ENCODE data around the gene ME3.

The ME3 gene

GRCh38 chr11:86483940-86484794 lies 188.2 kb downstream of the ME3 start:
- in situ Hi-C loops (cut with MboI; ENCODE audit: low pct_unique_long_range_greater_than_20kb, low sequenced_read_pairs): no loop called here
- DNase-seq: no peak

- in situ Hi-C loops (cut with MboI; ENCODE audit: low pct_unique_long_range_greater_than_20kb, low sequenced_read_pairs): no loop called here
- no peak for DNase-seq
Measured at GRCh38 chr11:86483610-86483939, 188.8 kb downstream of the ME3 start.

GRCh38 chr11:86482692-86483091 lies 189.7 kb downstream of the ME3 start:
- in situ Hi-C loops (cut with MboI; ENCODE audit: low pct_unique_long_range_greater_than_20kb, low sequenced_read_pairs): no loop called here

GRCh38 chr11:86481399-86481798 lies 191.0 kb downstream of the ME3 start:
- DNase-seq: no peak
- in situ Hi-C loops (cut with MboI; ENCODE audit: low pct_unique_long_range_greater_than_20kb, low sequenced_read_pairs): no loop called here

More at GRCh38 chr11:86482692-86483091, 189.7 kb downstream of the ME3 start:
- no peak for DNase-seq

GRCh38 chr11:86478348-86478747 lies 194.1 kb downstream of the ME3 start:
- in situ Hi-C loops (cut with MboI; ENCODE audit: low pct_unique_long_range_greater_than_20kb, low sequenced_read_pairs): no loop called here

GRCh38 chr11:86477495-86478155 lies 194.8 kb downstream of the ME3 start:
- DNase-seq: no peak
- in situ Hi-C loops (cut with MboI; ENCODE audit: low pct_unique_long_range_greater_than_20kb, low sequenced_read_pairs): no loop called here

More at GRCh38 chr11:86478348-86478747, 194.1 kb downstream of the ME3 start:
- no peak for DNase-seq

GRCh38 chr11:86476109-86476861 lies 196.1 kb downstream of the ME3 start:
- DNase-seq: no peak
- in situ Hi-C loops (cut with MboI; ENCODE audit: low pct_unique_long_range_greater_than_20kb, low sequenced_read_pairs): no loop called here

GRCh38 chr11:86475027-86475426 lies 197.4 kb downstream of the ME3 start:
- in situ Hi-C loops (cut with MboI; ENCODE audit: low pct_unique_long_range_greater_than_20kb, low sequenced_read_pairs): no loop called here
- DNase-seq: no peak

GRCh38 chr11:86473991-86474833 lies 198.2 kb downstream of the ME3 start:
- DNase-seq: no peak
- in situ Hi-C loops (cut with MboI; ENCODE audit: low pct_unique_long_range_greater_than_20kb, low sequenced_read_pairs): loop anchor here (25.0 kb wide), 1 partner anchor 338 kb away; the partner anchor contains the start of gene PRSS23

- no peak for DNase-seq
- in situ Hi-C loops (cut with MboI; ENCODE audit: low pct_unique_long_range_greater_than_20kb, low sequenced_read_pairs): loop anchor here (25.0 kb wide), 1 partner anchor 343 kb away; the partner anchor contains the start of gene PRSS23
Measured at GRCh38 chr11:86469491-86470388, 202.7 kb downstream of the ME3 start.

GRCh38 chr11:86468169-86468568 lies 204.2 kb downstream of the ME3 start:
- no peak for DNase-seq
- in situ Hi-C loops (cut with MboI; ENCODE audit: low pct_unique_long_range_greater_than_20kb, low sequenced_read_pairs): loop anchor here (25.0 kb wide), 1 partner anchor 344 kb away; the partner anchor contains the start of gene PRSS23

- in situ Hi-C loops (cut with MboI; ENCODE audit: low pct_unique_long_range_greater_than_20kb, low sequenced_read_pairs): loop anchor here (25.0 kb wide), 1 partner anchor 348 kb away; the partner anchor contains the start of gene PRSS23
- DNase-seq: no peak
Measured at GRCh38 chr11:86464509-86465221, 207.8 kb downstream of the ME3 start.

GRCh38 chr11:86463955-86464354 lies 208.5 kb downstream of the ME3 start:
- in situ Hi-C loops (cut with MboI; ENCODE audit: low pct_unique_long_range_greater_than_20kb, low sequenced_read_pairs): loop anchor here (25.0 kb wide), 1 partner anchor 348 kb away; the partner anchor contains the start of gene PRSS23
- DNase-seq: no peak

GRCh38 chr11:86463120-86463519 lies 209.3 kb downstream of the ME3 start:
- in situ Hi-C loops (cut with MboI; ENCODE audit: low pct_unique_long_range_greater_than_20kb, low sequenced_read_pairs): loop anchor here (25.0 kb wide), 1 partner anchor 349 kb away; the partner anchor contains the start of gene PRSS23
- no peak for DNase-seq

- no peak for DNase-seq
- in situ Hi-C loops (cut with MboI; ENCODE audit: low pct_unique_long_range_greater_than_20kb, low sequenced_read_pairs): loop anchor here (25.0 kb wide), 1 partner anchor 350 kb away; the partner anchor contains the start of gene PRSS23
Measured at GRCh38 chr11:86461892-86462291, 210.5 kb downstream of the ME3 start.

GRCh38 chr11:86460461-86461385 lies 211.7 kb downstream of the ME3 start:
- DNase-seq: no peak
- in situ Hi-C loops (cut with MboI; ENCODE audit: low pct_unique_long_range_greater_than_20kb, low sequenced_read_pairs): loop anchor here (25.0 kb wide), 1 partner anchor 352 kb away; the partner anchor contains the start of gene PRSS23

Measured in KBM-7 (cell line).